ENCODE data around the gene TCEA2. TPM values are rescaled to one million over a fixed set of nuclear protein-coding genes. Genes with fewer than 3 reads are reported as not detected.

Gene TCEA2
- total and polyA plus RNA-seq, 2 of the 13 experiments (the other 11 are each of a cell fraction or from before 2014, with no cell fraction given): 28.1 to 33.7 TPM

DNA sequence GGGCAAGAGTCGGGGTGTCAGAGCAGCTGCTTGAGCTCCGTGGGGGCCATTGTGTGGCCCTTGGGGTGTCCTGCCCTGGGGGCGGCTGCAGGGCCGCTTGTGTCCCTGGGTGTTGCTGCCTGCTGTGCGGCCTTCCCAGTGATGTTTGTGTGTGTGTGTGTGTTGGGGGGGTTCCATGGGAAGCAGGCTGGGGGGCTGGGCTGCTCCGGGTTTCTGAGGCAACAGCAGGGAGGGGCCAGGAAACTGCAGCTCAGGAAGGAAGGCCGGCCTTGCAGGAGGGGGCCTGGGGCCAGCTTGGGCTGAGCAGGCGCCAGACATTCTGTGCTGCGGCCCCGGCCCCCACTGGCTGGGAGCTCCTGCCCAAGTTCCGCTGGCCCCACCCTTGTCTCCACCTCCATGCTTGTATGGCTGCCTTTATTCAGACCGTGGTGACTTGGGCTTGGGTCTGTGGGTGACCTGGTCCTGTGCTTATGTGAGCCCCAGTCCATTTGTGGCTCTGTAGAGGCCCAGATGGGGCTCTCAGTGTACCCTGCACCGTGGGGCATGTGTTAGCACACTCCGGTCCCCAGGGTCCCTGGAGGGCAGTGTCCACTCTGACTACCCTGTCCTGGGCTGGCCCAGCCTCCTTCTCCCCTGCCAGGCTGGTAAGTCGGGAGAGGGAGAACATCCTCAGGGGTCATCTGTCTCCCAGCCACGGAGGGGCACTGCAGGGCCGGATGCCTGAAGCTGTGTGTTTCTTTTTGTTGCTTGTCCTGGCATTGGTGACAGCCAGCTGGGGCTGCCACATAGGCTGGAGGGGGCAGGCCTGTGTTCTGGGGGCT lies 8.9 kb upstream of the TCEA2 start (continued):
- TF ChIP-seq, protein P1, sequence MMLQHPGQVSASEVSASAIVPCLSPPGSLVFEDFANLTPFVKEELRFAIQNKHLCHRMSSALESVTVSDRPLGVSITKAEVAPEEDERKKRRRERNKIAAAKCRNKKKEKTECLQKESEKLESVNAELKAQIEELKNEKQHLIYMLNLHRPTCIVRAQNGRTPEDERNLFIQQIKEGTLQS (CRISPR knock-in tag; IDR thresholded peaks at IDR 0.05): peak; percentile 60; the same call in 1 of the 2 replicates
- TF ChIP-seq ZNF572 (CRISPR knock-in tag; IDR thresholded peaks at IDR 0.05) (peak; percentile 52; the same call in 1 of the 2 replicates), SETDB1 (CRISPR knock-in tag; IDR thresholded peaks at IDR 0.05; ENCODE audit: borderline replicate concordance) (no peak), FOXM1 (CRISPR knock-in tag; IDR thresholded peaks at IDR 0.05) (no peak), ZNF260 (CRISPR knock-in tag; IDR thresholded peaks at IDR 0.05; ENCODE audit: borderline replicate concordance, low read depth) (0 out of 2 replicates have a peak, but pooled peaks have one; percentile 53), TEAD2 (CRISPR knock-in tag; IDR thresholded peaks at IDR 0.05) (0 out of 2 replicates have a peak, but pooled peaks have one; percentile 42), ZFYVE20 (CRISPR knock-in tag; IDR thresholded peaks at IDR 0.05; ENCODE audit: borderline replicate concordance, low read depth) (no peak), ZNF619 (CRISPR knock-in tag; IDR thresholded peaks at IDR 0.05) (no peak), FOXA1 (IDR thresholded peaks at IDR 0.05) (no peak), FOXA1 (CRISPR knock-in tag; IDR thresholded peaks at IDR 0.05) (peak; percentile 23; the same call in 1 of the 2 replicates), GPN1 (CRISPR knock-in tag; IDR thresholded peaks at IDR 0.05; ENCODE audit: borderline replicate concordance) (no peak), CENPT (CRISPR knock-in tag; IDR thresholded peaks at IDR 0.05; ENCODE audit: low read depth) (peak; percentile 88; the same call in 1 of the 2 replicates), ZBTB7B (CRISPR knock-in tag; IDR thresholded peaks at IDR 0.05) (peak; percentile 96)
- TF ChIP-seq, protein P2, sequence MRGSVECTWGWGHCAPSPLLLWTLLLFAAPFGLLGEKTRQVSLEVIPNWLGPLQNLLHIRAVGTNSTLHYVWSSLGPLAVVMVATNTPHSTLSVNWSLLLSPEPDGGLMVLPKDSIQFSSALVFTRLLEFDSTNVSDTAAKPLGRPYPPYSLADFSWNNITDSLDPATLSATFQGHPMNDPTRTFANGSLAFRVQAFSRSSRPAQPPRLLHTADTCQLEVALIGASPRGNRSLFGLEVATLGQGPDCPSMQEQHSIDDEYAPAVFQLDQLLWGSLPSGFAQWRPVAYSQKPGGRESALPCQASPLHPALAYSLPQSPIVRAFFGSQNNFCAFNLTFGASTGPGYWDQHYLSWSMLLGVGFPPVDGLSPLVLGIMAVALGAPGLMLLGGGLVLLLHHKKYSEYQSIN (CRISPR knock-in tag; IDR thresholded peaks at IDR 0.05; ENCODE audit: borderline replicate concordance): no peak
- TF ChIP-seq, protein P3, sequence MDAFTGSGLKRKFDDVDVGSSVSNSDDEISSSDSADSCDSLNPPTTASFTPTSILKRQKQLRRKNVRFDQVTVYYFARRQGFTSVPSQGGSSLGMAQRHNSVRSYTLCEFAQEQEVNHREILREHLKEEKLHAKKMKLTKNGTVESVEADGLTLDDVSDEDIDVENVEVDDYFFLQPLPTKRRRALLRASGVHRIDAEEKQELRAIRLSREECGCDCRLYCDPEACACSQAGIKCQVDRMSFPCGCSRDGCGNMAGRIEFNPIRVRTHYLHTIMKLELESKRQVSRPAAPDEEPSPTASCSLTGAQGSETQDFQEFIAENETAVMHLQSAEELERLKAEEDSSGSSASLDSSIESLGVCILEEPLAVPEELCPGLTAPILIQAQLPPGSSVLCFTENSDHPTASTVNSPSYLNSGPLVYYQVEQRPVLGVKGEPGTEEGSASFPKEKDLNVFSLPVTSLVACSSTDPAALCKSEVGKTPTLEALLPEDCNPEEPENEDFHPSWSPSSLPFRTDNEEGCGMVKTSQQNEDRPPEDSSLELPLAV (CRISPR knock-in tag; conservative IDR thresholded peaks at IDR 0.05; ENCODE audit: low read depth): no peak
- TF ChIP-seq, protein P4, sequence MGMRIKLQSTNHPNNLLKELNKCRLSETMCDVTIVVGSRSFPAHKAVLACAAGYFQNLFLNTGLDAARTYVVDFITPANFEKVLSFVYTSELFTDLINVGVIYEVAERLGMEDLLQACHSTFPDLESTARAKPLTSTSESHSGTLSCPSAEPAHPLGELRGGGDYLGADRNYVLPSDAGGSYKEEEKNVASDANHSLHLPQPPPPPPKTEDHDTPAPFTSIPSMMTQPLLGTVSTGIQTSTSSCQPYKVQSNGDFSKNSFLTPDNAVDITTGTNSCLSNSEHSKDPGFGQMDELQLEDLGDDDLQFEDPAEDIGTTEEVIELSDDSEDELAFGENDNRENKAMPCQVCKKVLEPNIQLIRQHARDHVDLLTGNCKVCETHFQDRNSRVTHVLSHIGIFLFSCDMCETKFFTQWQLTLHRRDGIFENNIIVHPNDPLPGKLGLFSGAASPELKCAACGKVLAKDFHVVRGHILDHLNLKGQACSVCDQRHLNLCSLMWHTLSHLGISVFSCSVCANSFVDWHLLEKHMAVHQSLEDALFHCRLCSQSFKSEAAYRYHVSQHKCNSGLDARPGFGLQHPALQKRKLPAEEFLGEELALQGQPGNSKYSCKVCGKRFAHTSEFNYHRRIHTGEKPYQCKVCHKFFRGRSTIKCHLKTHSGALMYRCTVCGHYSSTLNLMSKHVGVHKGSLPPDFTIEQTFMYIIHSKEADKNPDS (CRISPR knock-in tag; IDR thresholded peaks at IDR 0.05): peak; percentile 86; the same call in 1 of the 2 replicates
- TF ChIP-seq, protein P5, sequence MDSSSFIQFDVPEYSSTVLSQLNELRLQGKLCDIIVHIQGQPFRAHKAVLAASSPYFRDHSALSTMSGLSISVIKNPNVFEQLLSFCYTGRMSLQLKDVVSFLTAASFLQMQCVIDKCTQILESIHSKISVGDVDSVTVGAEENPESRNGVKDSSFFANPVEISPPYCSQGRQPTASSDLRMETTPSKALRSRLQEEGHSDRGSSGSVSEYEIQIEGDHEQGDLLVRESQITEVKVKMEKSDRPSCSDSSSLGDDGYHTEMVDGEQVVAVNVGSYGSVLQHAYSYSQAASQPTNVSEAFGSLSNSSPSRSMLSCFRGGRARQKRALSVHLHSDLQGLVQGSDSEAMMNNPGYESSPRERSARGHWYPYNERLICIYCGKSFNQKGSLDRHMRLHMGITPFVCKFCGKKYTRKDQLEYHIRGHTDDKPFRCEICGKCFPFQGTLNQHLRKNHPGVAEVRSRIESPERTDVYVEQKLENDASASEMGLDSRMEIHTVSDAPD (CRISPR knock-in tag; IDR thresholded peaks at IDR 0.05): no peak
- TF ChIP-seq, protein P6, sequence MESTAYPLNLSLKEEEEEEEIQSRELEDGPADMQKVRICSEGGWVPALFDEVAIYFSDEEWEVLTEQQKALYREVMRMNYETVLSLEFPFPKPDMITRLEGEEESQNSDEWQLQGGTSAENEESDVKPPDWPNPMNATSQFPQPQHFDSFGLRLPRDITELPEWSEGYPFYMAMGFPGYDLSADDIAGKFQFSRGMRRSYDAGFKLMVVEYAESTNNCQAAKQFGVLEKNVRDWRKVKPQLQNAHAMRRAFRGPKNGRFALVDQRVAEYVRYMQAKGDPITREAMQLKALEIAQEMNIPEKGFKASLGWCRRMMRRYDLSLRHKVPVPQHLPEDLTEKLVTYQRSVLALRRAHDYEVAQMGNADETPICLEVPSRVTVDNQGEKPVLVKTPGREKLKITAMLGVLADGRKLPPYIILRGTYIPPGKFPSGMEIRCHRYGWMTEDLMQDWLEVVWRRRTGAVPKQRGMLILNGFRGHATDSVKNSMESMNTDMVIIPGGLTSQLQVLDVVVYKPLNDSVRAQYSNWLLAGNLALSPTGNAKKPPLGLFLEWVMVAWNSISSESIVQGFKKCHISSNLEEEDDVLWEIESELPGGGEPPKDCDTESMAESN (CRISPR knock-in tag; conservative IDR thresholded peaks at IDR 0.05): peak; percentile 87
